ENCODE results near the gene WDR48. TPM values are rescaled to one million over a fixed set of nuclear protein-coding genes. Genes with fewer than 3 reads are reported as not detected.

WDR48 gene
- total RNA-seq, 1 donor from 2014 or later = 33.6 TPM

- Histone ChIP-seq H3K36me3 (no peaks in the 10 kb centered on the region), H3K9me3 (replicated peaks) (peaks cover 8% of the 10 kb centered on the region), H3K27ac (replicated peaks) (no peak overlapping the region), H3K4me1 (no peaks in the 10 kb centered on the region), H3K27me3 (ENCODE audit: low read depth) (peaks cover 9% of the 10 kb centered on the region), H3K4me3 (no peak overlapping the region)
- intact Hi-C loops (cut with micrococcal nuclease) = no loop called here
- DNase-seq = no peak
- no peak for TF ChIP-seq CTCF (IDR thresholded peaks at IDR 0.05; ENCODE audit: borderline replicate concordance)
Observed at GRCh38 chr3:39013921-39014509, 37.8 kb upstream of the WDR48 start.

GRCh38 chr3:39015418-39015817 lies 36.4 kb upstream of the WDR48 start:
- no peak for DNase-seq
- no peaks in the 10 kb centered on the region for H3K4me1 ChIP-seq
- H3K27ac ChIP-seq (replicated peaks) = no peak overlapping the region
- intact Hi-C loops (cut with micrococcal nuclease) = no loop called here
- H3K36me3 ChIP-seq = no peaks in the 10 kb centered on the region
- H3K27me3 ChIP-seq (ENCODE audit: low read depth) = peaks cover 14% of the 10 kb centered on the region
- no peaks in the 10 kb centered on the region for H3K9me3 ChIP-seq (replicated peaks)
- no peak for TF ChIP-seq CTCF (IDR thresholded peaks at IDR 0.05; ENCODE audit: borderline replicate concordance)
- no peak overlapping the region for H3K4me3 ChIP-seq

- H3K4me1 ChIP-seq = no peaks in the 10 kb centered on the region
Observed at GRCh38 chr3:39019299-39019698, 32.5 kb upstream of the WDR48 start.

GRCh38 chr3:39021029-39021428 lies 30.8 kb upstream of the WDR48 start:
- Histone ChIP-seq H3K27ac (replicated peaks) (no peak overlapping the region), H3K4me3 (no peak overlapping the region), H3K27me3 (ENCODE audit: low read depth) (peaks cover 14% of the 10 kb centered on the region), H3K4me1 (no peaks in the 10 kb centered on the region), H3K9me3 (replicated peaks) (no peaks in the 10 kb centered on the region), H3K36me3 (no peaks in the 10 kb centered on the region)
- no peak for TF ChIP-seq CTCF (IDR thresholded peaks at IDR 0.05; ENCODE audit: borderline replicate concordance)
- DNase-seq = no peak
- intact Hi-C loops (cut with micrococcal nuclease) = no loop called here

More at GRCh38 chr3:39019299-39019698, 32.5 kb upstream of the WDR48 start:
- no peaks in the 10 kb centered on the region for H3K36me3 ChIP-seq
- TF ChIP-seq CTCF (IDR thresholded peaks at IDR 0.05; ENCODE audit: borderline replicate concordance) = no peak
- H3K27me3 ChIP-seq (ENCODE audit: low read depth) = peaks cover 14% of the 10 kb centered on the region
- no peak for DNase-seq
- no peak overlapping the region for H3K4me3 ChIP-seq
- no peak overlapping the region for H3K27ac ChIP-seq (replicated peaks)
- no peaks in the 10 kb centered on the region for H3K9me3 ChIP-seq (replicated peaks)
- intact Hi-C loops (cut with micrococcal nuclease) = no loop called here

- Histone ChIP-seq H3K27me3 (ENCODE audit: low read depth) (peaks cover 14% of the 10 kb centered on the region), H3K4me1 (no peaks in the 10 kb centered on the region), H3K27ac (replicated peaks) (no peak overlapping the region), H3K4me3 (no peak overlapping the region), H3K9me3 (replicated peaks) (no peaks in the 10 kb centered on the region), H3K36me3 (no peaks in the 10 kb centered on the region)
- intact Hi-C loops (cut with micrococcal nuclease) = no loop called here
- TF ChIP-seq CTCF (IDR thresholded peaks at IDR 0.05; ENCODE audit: borderline replicate concordance) = no peak
- no peak for DNase-seq
Observed at GRCh38 chr3:39021465-39022285, 30.1 kb upstream of the WDR48 start.
